ENCODE data around the gene ST3GAL3.

ST3GAL3 gene

GRCh38 chr1:43850591-43851233 lies 143.4 kb downstream of the ST3GAL3 start:
- 93 to 100% methylated on average over 3 to 6 of the region's 8 CpGs for WGBS, 2 experiments (ENCODE audit: insufficient coverage in 2 of 2)
- H3K9me3 ChIP-seq (ENCODE audit: control insufficient read depth, low read length), result no peaks in the 10 kb centered on the region
- no peak overlapping the region for H3K27ac ChIP-seq (ENCODE audit: low read depth, low read length, severe bottlenecking)
- H3K4me3 ChIP-seq (ENCODE audit: extremely low read depth, insufficient read depth, low read length, poor library complexity, severe bottlenecking), result no peak overlapping the region
- H3K4me1 ChIP-seq (ENCODE audit: control insufficient read depth, insufficient read depth, low read length, poor library complexity, severe bottlenecking), result no peaks in the 10 kb centered on the region
- H3K36me3 ChIP-seq (ENCODE audit: control insufficient read depth, insufficient read depth, low read length), result peaks cover 4% of the 10 kb centered on the region

GRCh38 chr1:43851561-43852338 lies 144.4 kb downstream of the ST3GAL3 start:
- Histone ChIP-seq H3K27ac (ENCODE audit: low read depth, low read length, severe bottlenecking) (no peak overlapping the region), H3K36me3 (ENCODE audit: control insufficient read depth, insufficient read depth, low read length) (peaks cover 4% of the 10 kb centered on the region), H3K9me3 (ENCODE audit: control insufficient read depth, low read length) (no peaks in the 10 kb centered on the region), H3K4me1 (ENCODE audit: control insufficient read depth, insufficient read depth, low read length, poor library complexity, severe bottlenecking) (no peaks in the 10 kb centered on the region), H3K4me3 (ENCODE audit: extremely low read depth, insufficient read depth, low read length, poor library complexity, severe bottlenecking) (no peak overlapping the region)
- WGBS, 2 experiments (ENCODE audit: insufficient coverage in 2 of 2), result 92 to 93% methylated on average over 15 to 16 of the region's 17 CpGs

GRCh38 chr1:43853161-43853921 lies 146.0 kb downstream of the ST3GAL3 start:
- Histone ChIP-seq H3K9me3 (ENCODE audit: control insufficient read depth, low read length) (no peaks in the 10 kb centered on the region), H3K4me1 (ENCODE audit: control insufficient read depth, insufficient read depth, low read length, poor library complexity, severe bottlenecking) (peaks cover 3% of the 10 kb centered on the region), H3K4me3 (ENCODE audit: extremely low read depth, insufficient read depth, low read length, poor library complexity, severe bottlenecking) (no peak overlapping the region), H3K36me3 (ENCODE audit: control insufficient read depth, insufficient read depth, low read length) (peaks cover 4% of the 10 kb centered on the region), H3K27ac (ENCODE audit: low read depth, low read length, severe bottlenecking) (no peak overlapping the region)
- 93 to 100% methylated on average over 4 of the region's 7 CpGs for WGBS, 2 experiments (ENCODE audit: insufficient coverage in 2 of 2)

GRCh38 chr1:43854473-43854872 lies 147.1 kb downstream of the ST3GAL3 start:
- no peak overlapping the region for H3K27ac ChIP-seq (ENCODE audit: low read depth, low read length, severe bottlenecking)
- no peak overlapping the region for H3K4me3 ChIP-seq (ENCODE audit: extremely low read depth, insufficient read depth, low read length, poor library complexity, severe bottlenecking)
- H3K4me1 ChIP-seq (ENCODE audit: control insufficient read depth, insufficient read depth, low read length, poor library complexity, severe bottlenecking), result peaks cover 11% of the 10 kb centered on the region
- WGBS, 2 experiments (ENCODE audit: insufficient coverage in 2 of 2), result 95 to 100% methylated on average over 4 of the region's 4 CpGs
- peaks cover 4% of the 10 kb centered on the region for H3K36me3 ChIP-seq (ENCODE audit: control insufficient read depth, insufficient read depth, low read length)
- no peaks in the 10 kb centered on the region for H3K9me3 ChIP-seq (ENCODE audit: control insufficient read depth, low read length)

GRCh38 chr1:43856188-43856587 lies 148.9 kb downstream of the ST3GAL3 start:
- no peak overlapping the region for H3K27ac ChIP-seq (ENCODE audit: low read depth, low read length, severe bottlenecking)
- H3K4me1 ChIP-seq (ENCODE audit: control insufficient read depth, insufficient read depth, low read length, poor library complexity, severe bottlenecking), result peaks cover 11% of the 10 kb centered on the region
- WGBS, 2 experiments (ENCODE audit: insufficient coverage in 2 of 2), result 100% methylated on average over 1 of the region's 5 CpGs; no CpG with 5 or more reads in 1 of the 2 experiments
- H3K36me3 ChIP-seq (ENCODE audit: control insufficient read depth, insufficient read depth, low read length), result peaks cover 4% of the 10 kb centered on the region
- no peaks in the 10 kb centered on the region for H3K9me3 ChIP-seq (ENCODE audit: control insufficient read depth, low read length)
- no peak overlapping the region for H3K4me3 ChIP-seq (ENCODE audit: extremely low read depth, insufficient read depth, low read length, poor library complexity, severe bottlenecking)

GRCh38 chr1:43857163-43857562 lies 149.8 kb downstream of the ST3GAL3 start:
- Histone ChIP-seq H3K9me3 (ENCODE audit: control insufficient read depth, low read length) (no peaks in the 10 kb centered on the region), H3K4me3 (ENCODE audit: extremely low read depth, insufficient read depth, low read length, poor library complexity, severe bottlenecking) (no peak overlapping the region), H3K27ac (ENCODE audit: low read depth, low read length, severe bottlenecking) (no peak overlapping the region), H3K36me3 (ENCODE audit: control insufficient read depth, insufficient read depth, low read length) (peaks cover 4% of the 10 kb centered on the region), H3K4me1 (ENCODE audit: control insufficient read depth, insufficient read depth, low read length, poor library complexity, severe bottlenecking) (peaks cover 11% of the 10 kb centered on the region)

- Histone ChIP-seq H3K4me3 (ENCODE audit: extremely low read depth, insufficient read depth, low read length, poor library complexity, severe bottlenecking) (no peak overlapping the region), H3K27ac (ENCODE audit: low read depth, low read length, severe bottlenecking) (peak overlapping the region; percentile 4), H3K36me3 (ENCODE audit: control insufficient read depth, insufficient read depth, low read length) (peaks cover 4% of the 10 kb centered on the region), H3K4me1 (ENCODE audit: control insufficient read depth, insufficient read depth, low read length, poor library complexity, severe bottlenecking) (peaks cover 11% of the 10 kb centered on the region), H3K9me3 (ENCODE audit: control insufficient read depth, low read length) (no peaks in the 10 kb centered on the region)
- WGBS, 2 experiments (ENCODE audit: insufficient coverage in 2 of 2), result 0 to 17% methylated on average over 1 to 2 of the region's 2 CpGs
These were observed 151.0 kb downstream of the ST3GAL3 start for GRCh38 chr1:43858324-43858723.

GRCh38 chr1:43861337-43861736 lies 154.0 kb downstream of the ST3GAL3 start:
- H3K27ac ChIP-seq (ENCODE audit: low read depth, low read length, severe bottlenecking), result no peak overlapping the region
- no peak overlapping the region for H3K4me3 ChIP-seq (ENCODE audit: extremely low read depth, insufficient read depth, low read length, poor library complexity, severe bottlenecking)
- H3K4me1 ChIP-seq (ENCODE audit: control insufficient read depth, insufficient read depth, low read length, poor library complexity, severe bottlenecking), result peaks cover 11% of the 10 kb centered on the region
- WGBS, 2 experiments (ENCODE audit: insufficient coverage in 2 of 2), result 94 to 100% methylated on average over 1 to 2 of the region's 3 CpGs
- H3K36me3 ChIP-seq (ENCODE audit: control insufficient read depth, insufficient read depth, low read length), result no peaks in the 10 kb centered on the region
- no peaks in the 10 kb centered on the region for H3K9me3 ChIP-seq (ENCODE audit: control insufficient read depth, low read length)

- Histone ChIP-seq H3K27ac (ENCODE audit: low read depth, low read length, severe bottlenecking) (no peak overlapping the region), H3K4me3 (ENCODE audit: extremely low read depth, insufficient read depth, low read length, poor library complexity, severe bottlenecking) (no peak overlapping the region), H3K9me3 (ENCODE audit: control insufficient read depth, low read length) (no peaks in the 10 kb centered on the region), H3K36me3 (ENCODE audit: control insufficient read depth, insufficient read depth, low read length) (no peaks in the 10 kb centered on the region), H3K4me1 (ENCODE audit: control insufficient read depth, insufficient read depth, low read length, poor library complexity, severe bottlenecking) (peaks cover 11% of the 10 kb centered on the region)
- 90 to 94% methylated on average over 2 to 4 of the region's 7 CpGs for WGBS, 2 experiments (ENCODE audit: insufficient coverage in 2 of 2)
These were observed 154.8 kb downstream of the ST3GAL3 start for GRCh38 chr1:43861988-43862735.
